Nephron progenitor cell (in vitro differentiated cells): ENCODE data around the gene MPC1.
A peak's percentile ranks its signal among the peaks of the same experiment; 100 is the strongest.

Source experiments
- DNase-seq: peaks from one replicate; pipeline ENCODE4 v3.0.0; 2021
- H3K27ac Mint-ChIP-seq: 2 replicates; pipeline ENCODE4 v1.8.0; 2021; ENCODE audit warnings: mild to moderate bottlenecking, moderate library complexity, mixed read lengths
- H3K27me3 Mint-ChIP-seq: 2 replicates; pipeline ENCODE4 v1.8.0; 2021; ENCODE audit warnings: mild to moderate bottlenecking, low read depth, mixed read lengths; ENCODE audit not compliant: poor library complexity
- H3K36me3 Mint-ChIP-seq: 2 replicates; pipeline ENCODE4 v1.8.0; 2021; ENCODE audit warnings: low read depth, mixed read lengths
- H3K4me1 Mint-ChIP-seq: 2 replicates; pipeline ENCODE4 v1.8.0; 2021; ENCODE audit warnings: mixed read lengths
- H3K4me3 Mint-ChIP-seq: 2 replicates; pipeline ENCODE4 v1.8.0; 2021; ENCODE audit warnings: mild to moderate bottlenecking, moderate library complexity, mixed read lengths
- H3K9me3 Mint-ChIP-seq: 2 replicates; pipeline ENCODE4 v1.8.0; 2021; ENCODE audit warnings: mild to moderate bottlenecking, moderate library complexity, mixed read lengths
- TF ChIP-seq, protein P1 (sequence below): fragments of 200-600 bp; sonication (generic); IDR thresholded peaks from 2 replicates; pipeline ENCODE4 v1.5.0; 2021; ENCODE audit warnings: antibody characterized with exemption

Gene MPC1

DNA sequence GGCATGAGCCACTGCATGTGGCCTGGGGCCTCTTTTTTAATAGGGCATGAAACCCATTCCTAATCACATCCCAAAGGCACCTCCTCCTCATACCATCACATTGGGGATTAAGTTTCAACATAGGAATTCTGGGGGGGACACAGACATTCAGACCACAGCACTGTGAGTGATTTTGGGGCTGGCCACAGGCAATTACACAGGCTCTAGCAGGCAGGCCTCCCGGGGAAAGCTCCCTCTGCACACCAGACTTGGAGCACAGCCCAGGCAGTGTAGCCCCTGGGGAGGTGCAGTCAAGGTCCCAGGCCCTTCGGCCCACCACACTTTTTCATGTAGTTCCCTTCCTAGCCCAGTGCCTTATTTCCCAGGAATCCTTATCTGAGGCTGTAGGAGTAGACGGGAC, 45.9 kb downstream of the MPC1 start:
- Mint-ChIP-seq H3K27ac (no peak overlapping the region), H3K4me3 (no peak overlapping the region), H3K36me3 (peaks cover 36% of the 10 kb centered on the region), H3K9me3 (no peaks in the 10 kb centered on the region), H3K27me3 (no peaks in the 10 kb centered on the region), H3K4me1 (peaks cover 15% of the 10 kb centered on the region)
- no peak for DNase-seq
- TF ChIP-seq, protein P1, sequence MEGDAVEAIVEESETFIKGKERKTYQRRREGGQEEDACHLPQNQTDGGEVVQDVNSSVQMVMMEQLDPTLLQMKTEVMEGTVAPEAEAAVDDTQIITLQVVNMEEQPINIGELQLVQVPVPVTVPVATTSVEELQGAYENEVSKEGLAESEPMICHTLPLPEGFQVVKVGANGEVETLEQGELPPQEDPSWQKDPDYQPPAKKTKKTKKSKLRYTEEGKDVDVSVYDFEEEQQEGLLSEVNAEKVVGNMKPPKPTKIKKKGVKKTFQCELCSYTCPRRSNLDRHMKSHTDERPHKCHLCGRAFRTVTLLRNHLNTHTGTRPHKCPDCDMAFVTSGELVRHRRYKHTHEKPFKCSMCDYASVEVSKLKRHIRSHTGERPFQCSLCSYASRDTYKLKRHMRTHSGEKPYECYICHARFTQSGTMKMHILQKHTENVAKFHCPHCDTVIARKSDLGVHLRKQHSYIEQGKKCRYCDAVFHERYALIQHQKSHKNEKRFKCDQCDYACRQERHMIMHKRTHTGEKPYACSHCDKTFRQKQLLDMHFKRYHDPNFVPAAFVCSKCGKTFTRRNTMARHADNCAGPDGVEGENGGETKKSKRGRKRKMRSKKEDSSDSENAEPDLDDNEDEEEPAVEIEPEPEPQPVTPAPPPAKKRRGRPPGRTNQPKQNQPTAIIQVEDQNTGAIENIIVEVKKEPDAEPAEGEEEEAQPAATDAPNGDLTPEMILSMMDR, result no peak

DNA sequence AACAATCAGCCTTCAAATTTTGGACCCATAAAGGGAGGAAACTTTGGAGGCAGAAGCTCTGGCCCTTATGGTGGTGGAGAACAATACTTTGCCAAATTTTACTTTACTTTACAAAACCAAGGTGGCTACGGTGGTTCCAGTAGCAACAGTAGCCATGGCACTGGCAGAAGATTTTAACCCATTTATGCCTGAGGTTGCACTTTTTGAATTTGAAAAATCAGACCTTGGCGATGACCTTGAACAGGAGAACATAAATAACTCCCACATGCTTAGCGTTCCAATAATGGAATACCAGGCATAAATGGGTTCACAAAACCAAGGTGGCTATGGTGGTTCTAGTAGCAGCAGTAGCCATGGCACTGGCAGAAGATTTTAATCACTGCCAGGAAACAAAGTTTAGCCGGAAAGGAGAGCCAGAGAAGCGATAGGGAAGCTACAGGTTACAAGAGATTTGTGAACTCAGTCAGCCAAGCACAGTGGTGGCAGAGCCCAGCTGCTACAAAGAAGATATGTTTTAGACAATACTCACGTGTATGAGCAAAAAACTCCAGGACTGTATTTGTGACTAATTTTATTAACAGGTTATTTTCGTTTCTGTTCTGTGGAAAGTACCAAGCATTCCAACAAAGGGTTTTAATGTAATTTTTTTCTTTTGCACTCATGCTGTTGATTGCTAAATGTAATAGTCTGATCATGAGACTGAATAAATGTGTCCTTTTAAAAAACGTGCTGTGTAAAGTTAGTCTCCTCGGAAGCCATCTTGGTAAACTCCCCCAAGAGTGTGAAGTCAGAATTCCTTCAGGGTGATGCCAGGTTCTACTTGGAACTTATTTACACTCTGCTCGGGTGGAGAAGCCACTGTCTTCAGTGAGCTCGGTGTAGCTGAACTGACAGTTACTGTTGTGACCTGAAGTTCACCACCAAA, 47.1 kb downstream of the MPC1 start:
- Mint-ChIP-seq H3K27ac (peak overlapping the region; percentile 39), H3K36me3 (peaks cover 35% of the 10 kb centered on the region), H3K9me3 (no peaks in the 10 kb centered on the region), H3K27me3 (no peaks in the 10 kb centered on the region), H3K4me3 (no peak overlapping the region), H3K4me1 (peaks cover 11% of the 10 kb centered on the region)
- TF ChIP-seq, protein P1, result no peak
- DNase-seq, result no peak

DNA sequence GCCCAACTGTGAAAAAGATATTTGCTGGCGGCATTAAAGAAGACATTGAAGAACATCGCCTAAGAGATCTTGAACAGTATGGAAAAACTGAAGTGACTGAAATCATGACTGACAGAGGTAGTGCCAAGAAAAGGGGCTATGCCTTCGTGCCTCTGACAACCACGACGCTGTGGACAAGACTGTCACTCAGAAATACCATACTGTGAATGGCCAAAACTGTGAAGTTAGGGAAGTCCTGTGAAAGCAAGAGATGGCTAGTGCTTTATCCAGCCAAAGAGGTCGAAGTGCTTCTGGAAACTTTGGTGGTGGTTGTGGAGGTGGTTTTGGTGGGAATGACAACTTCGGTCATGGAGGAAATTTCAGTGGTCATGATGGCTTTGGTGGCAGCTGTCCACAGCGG, 47.9 kb downstream of the MPC1 start:
- H3K9me3 Mint-ChIP-seq, result no peaks in the 10 kb centered on the region
- H3K27ac Mint-ChIP-seq, result no peak overlapping the region
- H3K27me3 Mint-ChIP-seq, result no peaks in the 10 kb centered on the region
- no peak for DNase-seq
- H3K4me1 Mint-ChIP-seq, result peaks cover 14% of the 10 kb centered on the region
- H3K36me3 Mint-ChIP-seq, result peaks cover 32% of the 10 kb centered on the region
- no peak overlapping the region for H3K4me3 Mint-ChIP-seq
- TF ChIP-seq, protein P1, result no peak

DNA sequence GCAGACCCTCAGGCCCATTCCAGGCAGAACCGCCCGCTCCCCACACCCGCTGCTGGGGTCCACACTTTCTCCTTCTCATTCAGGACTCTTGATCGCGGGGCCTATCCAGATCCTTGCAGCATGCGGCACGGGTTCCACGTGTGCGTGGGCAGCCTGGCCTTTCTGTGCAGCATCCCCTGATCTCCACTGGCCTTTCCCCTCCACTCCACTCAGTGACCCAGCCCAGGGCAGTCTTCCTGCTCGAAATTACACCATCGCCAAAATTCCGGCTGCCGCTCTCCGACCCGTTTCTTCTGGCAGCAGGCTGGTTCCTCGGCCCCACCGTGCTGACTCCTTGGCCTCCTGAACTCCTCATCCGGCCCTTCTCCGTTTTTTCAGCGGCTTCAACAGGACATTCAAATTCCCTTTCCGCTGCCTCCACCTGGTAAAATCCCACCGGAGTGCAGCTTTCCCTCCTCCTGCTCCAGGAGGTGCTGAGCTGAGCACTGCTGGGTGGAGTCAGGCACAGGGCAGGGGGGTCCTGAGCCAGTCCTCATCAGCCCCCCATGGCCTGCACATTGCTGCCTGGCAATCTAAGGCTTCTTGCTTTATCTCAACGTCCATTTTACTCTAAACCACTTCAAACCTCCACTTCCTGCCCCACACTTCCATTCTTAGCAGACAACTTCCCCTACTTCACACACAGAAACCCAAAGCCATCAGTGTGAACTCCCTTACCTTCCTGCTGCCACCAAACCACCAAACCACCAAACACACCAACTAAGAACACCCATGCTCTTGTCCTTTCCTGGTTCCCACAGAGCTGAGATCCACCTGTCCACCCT, 49.4 kb downstream of the MPC1 start:
- Mint-ChIP-seq H3K9me3 (no peaks in the 10 kb centered on the region), H3K36me3 (peaks cover 41% of the 10 kb centered on the region), H3K27me3 (no peaks in the 10 kb centered on the region), H3K4me1 (peaks cover 14% of the 10 kb centered on the region), H3K27ac (peak overlapping the region; percentile 89), H3K4me3 (no peak overlapping the region)
- TF ChIP-seq, protein P1, result no peak
- DNase-seq, result no peak

DNA sequence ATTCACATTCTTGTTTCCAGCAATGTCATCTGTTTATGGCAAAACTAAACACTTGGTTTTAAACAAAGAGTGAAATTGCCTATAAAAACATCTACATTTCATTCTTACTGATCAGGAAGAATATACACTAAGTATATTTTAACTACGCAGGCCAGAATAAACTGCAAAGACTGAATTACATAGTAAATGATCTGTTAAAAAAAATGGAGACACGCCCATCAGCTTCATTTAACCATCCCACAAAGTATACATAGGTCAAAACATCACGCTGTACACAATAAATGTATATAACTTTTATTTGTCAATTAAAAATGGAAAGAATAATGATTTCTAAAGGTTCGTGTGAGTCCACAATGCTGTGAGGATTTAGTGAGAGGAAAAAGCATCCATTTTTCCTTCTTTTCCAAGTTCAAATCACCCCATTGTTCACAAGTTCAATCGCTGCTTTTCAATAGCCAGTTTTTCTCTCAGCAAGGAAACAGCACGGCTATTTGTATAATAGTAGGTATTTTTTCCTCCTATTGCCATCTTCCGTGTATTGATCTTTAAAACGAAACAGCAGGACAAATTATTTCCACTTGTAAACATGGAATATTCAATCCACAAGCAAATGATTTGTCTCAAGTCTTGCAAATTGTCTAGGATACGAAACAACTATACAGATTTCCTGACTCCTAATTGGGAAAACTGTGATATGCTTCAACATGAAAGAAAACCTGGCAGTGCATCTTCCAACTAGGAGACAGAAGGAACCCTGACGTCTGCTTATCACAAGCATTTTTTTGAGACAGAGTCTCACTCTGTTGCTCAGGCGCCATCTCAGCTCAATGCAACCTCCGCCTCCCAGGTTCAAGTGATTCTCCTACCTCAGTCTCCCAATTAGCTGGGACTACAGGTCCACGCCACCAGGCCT, 51.0 kb downstream of the MPC1 start:
- Mint-ChIP-seq H3K27me3 (no peaks in the 10 kb centered on the region), H3K36me3 (peaks cover 35% of the 10 kb centered on the region), H3K4me1 (peaks cover 14% of the 10 kb centered on the region), H3K9me3 (no peaks in the 10 kb centered on the region), H3K4me3 (no peak overlapping the region), H3K27ac (no peak overlapping the region)
- no peak for DNase-seq
- TF ChIP-seq, protein P1, result no peak
